Testis (tissue), 2 donors: ENCODE data around the gene FAM200C.

Experiments used
- CTCF ChIP-seq, 3 experiments: fragments of 450-650 bp in 2 of 3; fragments of 200-600 bp in 1 of 3; sonication (generic) in 1 of 3; IDR thresholded peaks; one replicate each; pipeline ENCODE4 v1.5.1; 2016 to 2019; ENCODE audit warnings: antibody characterized with exemption in 3 of 3, mild to moderate bottlenecking in 2 of 3, moderate library complexity in 1 of 3
- POLR2A ChIP-seq: fragments of 450-650 bp; IDR thresholded peaks from one replicate; pipeline ENCODE4 v1.6.1; 2017; ENCODE audit warnings: antibody characterized with exemption, mild to moderate bottlenecking, moderate library complexity

GRCh38 chr5:160442824-160443431 lies 43.1 kb upstream of the FAM200C start:
- no peak for TF ChIP-seq POLR2A
- TF ChIP-seq CTCF (IDR thresholded peaks at IDR 0.05), result no peak
